GM23338 (cell line): Measurements from ENCODE around the gene MAP3K14.

Source experiments
- CREB1 ChIP-seq: fragments of 250-450 bp; sonication (Bioruptor Pico); IDR thresholded peaks from 2 replicates; pipeline ENCODE4 v1.5.0; 2020; ENCODE audit warnings: low read depth, mild to moderate bottlenecking, moderate library complexity
- CTCF ChIP-seq, 2 experiments: fragments of 200-600 bp in 1 of 2; sonication (generic) in 1 of 2; conservative IDR thresholded peaks; 2 replicates each; pipeline versions ENCODE4 v1.5.1 to v1.6.1; 2016 to 2017; ENCODE audit warnings: antibody characterized with exemption in 2 of 2, low read depth in 2 of 2, mild to moderate bottlenecking in 2 of 2, moderate library complexity in 1 of 2
- EZH2phosphoT487 ChIP-seq: fragments of 200-600 bp; sonication (generic); IDR thresholded peaks from one replicate; pipeline ENCODE4 v1.8.1; 2018; ENCODE audit warnings: antibody characterized with exemption; ENCODE audit not compliant: unreplicated experiment
- POLR2AphosphoS5 ChIP-seq: IDR thresholded peaks from 2 replicates; pipeline ENCODE4 v1.6.1; 2016; ENCODE audit warnings: antibody characterized with exemption, low read depth
- REST ChIP-seq: IDR thresholded peaks from one replicate; pipeline ENCODE4 v1.6.1; 2018; ENCODE audit warnings: antibody characterized with exemption; ENCODE audit not compliant: unreplicated experiment

GRCh38 chr17:45258981-45259380 is 57.8 kb downstream of the MAP3K14 start:
- TF ChIP-seq CTCF (conservative IDR thresholded peaks at IDR 0.05; ENCODE audit: low read depth in 2 of 2) (no peak), POLR2AphosphoS5 (no peak), REST (no peak), CREB1 (no peak), EZH2phosphoT487 (no peak)
